ENCODE data around the gene RNF20. TPM values are rescaled to one million over a fixed set of nuclear protein-coding genes. Genes with fewer than 3 reads are reported as not detected.

Gene RNF20
- polyA plus RNA-seq, 1 donor (not counting 4 experiments of a cell fraction or from before 2014, with no cell fraction given): 28.8 TPM

DNA sequence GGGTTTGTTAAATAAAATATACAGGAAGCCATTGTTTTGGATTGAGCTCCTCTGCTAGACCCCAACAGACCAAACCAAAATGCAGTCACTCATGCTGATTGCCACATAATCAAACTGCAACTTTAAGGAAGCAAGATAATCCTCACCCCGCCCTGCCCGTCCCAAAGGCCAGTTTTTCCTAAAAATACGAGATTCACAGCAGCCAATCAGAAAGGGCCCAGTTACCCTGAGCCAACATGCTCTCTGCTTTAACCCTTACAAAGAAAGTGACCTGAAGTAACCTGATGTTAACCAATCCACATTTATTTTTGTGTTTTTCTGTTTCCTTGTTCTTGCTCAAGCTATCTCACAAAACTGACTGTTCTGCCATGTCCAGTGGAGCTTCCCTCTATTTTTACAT lies 21.5 kb upstream of the RNF20 start:
- no peak overlapping the region for H2AFZ ChIP-seq (ENCODE audit: control insufficient read depth, low read length)
- H3K4me2 ChIP-seq (ENCODE audit: control insufficient read depth, extremely low read depth, insufficient read depth, low read depth, low read length): no peak overlapping the region
- no peaks in the 10 kb centered on the region for H3K9me3 ChIP-seq (ENCODE audit: control insufficient read depth, low read depth, low read length)
- no peak overlapping the region for H3K9ac ChIP-seq (ENCODE audit: control insufficient read depth, extremely low read depth, insufficient read depth, low read length)
- H3K4me1 ChIP-seq (ENCODE audit: control insufficient read depth, extremely low read depth, insufficient read depth, low read length): peaks cover 12% of the 10 kb centered on the region
- no peak overlapping the region for H3K27ac ChIP-seq (ENCODE audit: control insufficient read depth, insufficient read depth, low read length)
- no peak for DNase-seq (ENCODE audit: low read depth, low spot score)
- H3K79me2 ChIP-seq (ENCODE audit: control insufficient read depth, insufficient read depth, low read length): no peaks in the 10 kb centered on the region
- TF ChIP-seq, protein P1, sequence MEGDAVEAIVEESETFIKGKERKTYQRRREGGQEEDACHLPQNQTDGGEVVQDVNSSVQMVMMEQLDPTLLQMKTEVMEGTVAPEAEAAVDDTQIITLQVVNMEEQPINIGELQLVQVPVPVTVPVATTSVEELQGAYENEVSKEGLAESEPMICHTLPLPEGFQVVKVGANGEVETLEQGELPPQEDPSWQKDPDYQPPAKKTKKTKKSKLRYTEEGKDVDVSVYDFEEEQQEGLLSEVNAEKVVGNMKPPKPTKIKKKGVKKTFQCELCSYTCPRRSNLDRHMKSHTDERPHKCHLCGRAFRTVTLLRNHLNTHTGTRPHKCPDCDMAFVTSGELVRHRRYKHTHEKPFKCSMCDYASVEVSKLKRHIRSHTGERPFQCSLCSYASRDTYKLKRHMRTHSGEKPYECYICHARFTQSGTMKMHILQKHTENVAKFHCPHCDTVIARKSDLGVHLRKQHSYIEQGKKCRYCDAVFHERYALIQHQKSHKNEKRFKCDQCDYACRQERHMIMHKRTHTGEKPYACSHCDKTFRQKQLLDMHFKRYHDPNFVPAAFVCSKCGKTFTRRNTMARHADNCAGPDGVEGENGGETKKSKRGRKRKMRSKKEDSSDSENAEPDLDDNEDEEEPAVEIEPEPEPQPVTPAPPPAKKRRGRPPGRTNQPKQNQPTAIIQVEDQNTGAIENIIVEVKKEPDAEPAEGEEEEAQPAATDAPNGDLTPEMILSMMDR (optimal IDR thresholded peaks at IDR 0.05 in 1 of 3, IDR thresholded peaks at IDR 0.05 in 1 of 3, conservative IDR thresholded peaks at IDR 0.05 in 1 of 3; ENCODE audit: extremely low read depth in 1 of 3, insufficient read depth in 2 of 3, low read length in 3 of 3): no peak
- TF ChIP-seq EZH2 (IDR thresholded peaks at IDR 0.05; ENCODE audit: low read length): no peak
- no peaks in the 10 kb centered on the region for H3K27me3 ChIP-seq (ENCODE audit: control insufficient read depth, extremely low read depth, insufficient read depth, low read length)
- no peaks in the 10 kb centered on the region for H4K20me1 ChIP-seq (ENCODE audit: control insufficient read depth, extremely low read depth, insufficient read depth, low read length)
- no peaks in the 10 kb centered on the region for H3K36me3 ChIP-seq (ENCODE audit: control insufficient read depth in 2 of 2, extremely low read depth in 1 of 2, insufficient read depth in 2 of 2, low read length in 2 of 2)
- FAIRE-seq: no peak
- H3K4me3 ChIP-seq (ENCODE audit: control insufficient read depth in 2 of 3, extremely low read depth in 1 of 3, insufficient read depth in 2 of 3, low read depth in 1 of 3, low read length in 3 of 3): no peak overlapping the region
- dilution Hi-C loops (cut with MboI; ENCODE audit: extremely low pct_ligation_motif_present, low sequenced_read_pairs): no loop called here
- H3K9me1 ChIP-seq (ENCODE audit: control insufficient read depth, extremely low read depth, insufficient read depth, low read length): no peaks in the 10 kb centered on the region

GRCh38 chr9:101513351-101513750 lies 20.3 kb upstream of the RNF20 start:
- Histone ChIP-seq H3K9ac (ENCODE audit: control insufficient read depth, extremely low read depth, insufficient read depth, low read length) (no peak overlapping the region), H3K27ac (ENCODE audit: control insufficient read depth, insufficient read depth, low read length) (no peak overlapping the region), H2AFZ (ENCODE audit: control insufficient read depth, low read length) (no peak overlapping the region), H3K4me2 (ENCODE audit: control insufficient read depth, extremely low read depth, insufficient read depth, low read depth, low read length) (no peak overlapping the region), H3K27me3 (ENCODE audit: control insufficient read depth, extremely low read depth, insufficient read depth, low read length) (no peaks in the 10 kb centered on the region), H3K9me3 (ENCODE audit: control insufficient read depth, low read depth, low read length) (no peaks in the 10 kb centered on the region), H3K79me2 (ENCODE audit: control insufficient read depth, insufficient read depth, low read length) (no peaks in the 10 kb centered on the region), H4K20me1 (ENCODE audit: control insufficient read depth, extremely low read depth, insufficient read depth, low read length) (no peaks in the 10 kb centered on the region), H3K9me1 (ENCODE audit: control insufficient read depth, extremely low read depth, insufficient read depth, low read length) (no peaks in the 10 kb centered on the region), H3K4me3 (ENCODE audit: control insufficient read depth in 2 of 3, extremely low read depth in 1 of 3, insufficient read depth in 2 of 3, low read depth in 1 of 3, low read length in 3 of 3) (no peak overlapping the region), H3K4me1 (ENCODE audit: control insufficient read depth, extremely low read depth, insufficient read depth, low read length) (peaks cover 8% of the 10 kb centered on the region), H3K36me3 (ENCODE audit: control insufficient read depth in 2 of 2, extremely low read depth in 1 of 2, insufficient read depth in 2 of 2, low read length in 2 of 2) (no peaks in the 10 kb centered on the region)
- DNase-seq (ENCODE audit: low read depth, low spot score): no peak
- no peak for FAIRE-seq
- dilution Hi-C loops (cut with MboI; ENCODE audit: extremely low pct_ligation_motif_present, low sequenced_read_pairs): no loop called here
- TF ChIP-seq EZH2 (IDR thresholded peaks at IDR 0.05; ENCODE audit: low read length): no peak
- TF ChIP-seq, protein P1 (optimal IDR thresholded peaks at IDR 0.05 in 1 of 3, IDR thresholded peaks at IDR 0.05 in 1 of 3, conservative IDR thresholded peaks at IDR 0.05 in 1 of 3; ENCODE audit: extremely low read depth in 1 of 3, insufficient read depth in 2 of 3, low read length in 3 of 3): no peak

Data from keratinocyte (primary cell).